GM19351 (cell line): ENCODE results near the gene FAM83F.

Source experiments
- ATAC-seq: cut with Tn5 transposase; IDR thresholded peaks from one replicate; pipeline ENCODE4 v1.9.1; 2021; ENCODE audit warnings: mild to moderate bottlenecking, moderate library complexity; ENCODE audit not compliant: unreplicated experiment

Gene FAM83F

GRCh38 chr22:39965748-39966147 is 29.0 kb upstream of the FAM83F start:
- ATAC-seq: no peak

- no peak for ATAC-seq
These were observed 28.3 kb upstream of the FAM83F start for GRCh38 chr22:39966470-39966869.

GRCh38 chr22:39967103-39967829 is 27.5 kb upstream of the FAM83F start:
- no peak for ATAC-seq

GRCh38 chr22:39967996-39968972 is 26.5 kb upstream of the FAM83F start:
- ATAC-seq: no peak

- no peak for ATAC-seq
These were observed 24.0 kb upstream of the FAM83F start for GRCh38 chr22:39970742-39971141.

- ATAC-seq: no peak
These were observed 22.1 kb upstream of the FAM83F start for GRCh38 chr22:39972641-39973040.

- no peak for ATAC-seq
These were observed 21.1 kb upstream of the FAM83F start for GRCh38 chr22:39973656-39974055.

GRCh38 chr22:39974065-39974464 is 20.7 kb upstream of the FAM83F start:
- ATAC-seq: no peak

- ATAC-seq: no peak
These were observed 15.7 kb upstream of the FAM83F start for GRCh38 chr22:39979048-39979447.

- ATAC-seq: no peak
These were observed 15.3 kb upstream of the FAM83F start for GRCh38 chr22:39979458-39979857.

GRCh38 chr22:39980596-39980995 is 14.2 kb upstream of the FAM83F start:
- no peak for ATAC-seq

- ATAC-seq: no peak
These were observed 11.4 kb upstream of the FAM83F start for GRCh38 chr22:39983346-39983745.

GRCh38 chr22:39984006-39984405 is 10.7 kb upstream of the FAM83F start:
- no peak for ATAC-seq

- no peak for ATAC-seq
These were observed 10.0 kb upstream of the FAM83F start for GRCh38 chr22:39984746-39985145.

- no peak for ATAC-seq
These were observed 9.2 kb upstream of the FAM83F start for GRCh38 chr22:39985383-39986035.

- ATAC-seq: no peak
These were observed 6.2 kb upstream of the FAM83F start for GRCh38 chr22:39988386-39989114.

GRCh38 chr22:39989633-39990032 is 5.1 kb upstream of the FAM83F start:
- no peak for ATAC-seq

- ATAC-seq: no peak
These were observed 4.1 kb upstream of the FAM83F start for GRCh38 chr22:39990686-39991085.

GRCh38 chr22:39991159-39991860 is 3.4 kb upstream of the FAM83F start:
- no peak for ATAC-seq
